Effector CD4-positive, alpha-beta T cell (primary cell): ENCODE data around the gene HCN2.
"Not testable (repeated sequence)": the region's sequence is repeated elsewhere in the genome, so short reads cannot be mapped to it uniquely, and the experiment has no call there.

Source experiments
- DNase-seq: peaks from one replicate; pipeline ENCODE4 v3.0.0-alpha.2; 2020

HCN2 gene

DNA sequence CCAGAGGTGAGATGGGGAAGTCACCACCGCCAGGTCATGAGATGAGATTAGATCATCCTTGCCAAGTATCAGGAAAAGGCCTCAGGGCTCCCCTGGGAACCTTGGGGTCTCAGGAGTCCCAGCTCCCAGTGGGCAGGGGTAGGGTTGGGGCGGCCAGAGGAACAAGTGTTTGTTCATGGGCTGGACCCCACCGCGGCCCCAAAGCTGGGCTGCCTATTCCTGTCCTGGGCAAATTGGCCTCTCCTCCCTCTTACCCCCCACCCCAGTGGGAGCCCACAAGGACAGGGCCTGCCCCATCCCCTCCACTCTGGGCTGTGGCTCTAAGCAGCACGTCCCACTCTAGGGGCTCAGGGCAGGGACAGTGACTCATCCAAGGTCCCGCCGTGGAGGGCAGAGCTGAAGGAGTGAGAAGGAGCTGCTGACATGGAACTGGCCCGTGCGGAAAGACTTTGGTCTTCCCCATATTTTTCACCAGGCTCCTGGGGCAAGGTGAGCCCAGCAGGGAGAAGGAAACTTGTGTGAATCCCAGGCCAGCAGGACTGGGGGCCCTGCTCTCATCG lies 4.0 kb upstream of the HCN2 start:
- DNase-seq, result no peak

DNA sequence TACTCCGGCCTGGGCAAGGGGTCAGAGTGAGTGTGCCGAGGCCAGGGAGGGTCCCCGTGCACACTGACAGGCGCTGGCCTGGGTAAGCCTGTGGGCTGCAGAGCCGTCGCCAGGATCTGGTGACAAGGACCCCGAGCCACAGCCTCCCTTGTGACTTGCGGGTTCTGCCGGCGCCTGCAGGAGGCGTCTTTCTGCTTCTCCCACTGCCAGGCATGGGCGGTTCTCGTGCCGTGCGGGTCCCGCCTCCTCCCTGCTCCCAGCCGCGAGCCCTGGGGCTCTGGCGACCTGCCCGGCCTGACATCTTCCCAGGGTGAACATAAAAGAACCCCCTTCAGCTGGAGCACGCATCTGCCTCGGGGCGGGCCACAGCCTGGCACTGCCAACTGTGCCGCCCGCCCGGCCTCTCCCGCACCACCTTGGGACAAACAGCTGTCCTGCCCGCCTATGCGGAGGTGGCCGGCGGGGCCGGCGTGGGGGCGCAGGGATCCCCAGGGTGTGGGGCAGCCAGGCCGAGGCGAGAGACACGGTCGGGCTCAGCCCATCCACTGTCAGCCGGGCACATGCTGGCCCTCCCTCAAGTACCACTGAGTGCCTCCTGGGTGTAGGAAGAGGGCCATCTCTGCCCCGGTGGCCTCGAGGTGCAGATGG lies 1.5 kb upstream of the HCN2 start:
- peak; percentile 44 for DNase-seq

DNA sequence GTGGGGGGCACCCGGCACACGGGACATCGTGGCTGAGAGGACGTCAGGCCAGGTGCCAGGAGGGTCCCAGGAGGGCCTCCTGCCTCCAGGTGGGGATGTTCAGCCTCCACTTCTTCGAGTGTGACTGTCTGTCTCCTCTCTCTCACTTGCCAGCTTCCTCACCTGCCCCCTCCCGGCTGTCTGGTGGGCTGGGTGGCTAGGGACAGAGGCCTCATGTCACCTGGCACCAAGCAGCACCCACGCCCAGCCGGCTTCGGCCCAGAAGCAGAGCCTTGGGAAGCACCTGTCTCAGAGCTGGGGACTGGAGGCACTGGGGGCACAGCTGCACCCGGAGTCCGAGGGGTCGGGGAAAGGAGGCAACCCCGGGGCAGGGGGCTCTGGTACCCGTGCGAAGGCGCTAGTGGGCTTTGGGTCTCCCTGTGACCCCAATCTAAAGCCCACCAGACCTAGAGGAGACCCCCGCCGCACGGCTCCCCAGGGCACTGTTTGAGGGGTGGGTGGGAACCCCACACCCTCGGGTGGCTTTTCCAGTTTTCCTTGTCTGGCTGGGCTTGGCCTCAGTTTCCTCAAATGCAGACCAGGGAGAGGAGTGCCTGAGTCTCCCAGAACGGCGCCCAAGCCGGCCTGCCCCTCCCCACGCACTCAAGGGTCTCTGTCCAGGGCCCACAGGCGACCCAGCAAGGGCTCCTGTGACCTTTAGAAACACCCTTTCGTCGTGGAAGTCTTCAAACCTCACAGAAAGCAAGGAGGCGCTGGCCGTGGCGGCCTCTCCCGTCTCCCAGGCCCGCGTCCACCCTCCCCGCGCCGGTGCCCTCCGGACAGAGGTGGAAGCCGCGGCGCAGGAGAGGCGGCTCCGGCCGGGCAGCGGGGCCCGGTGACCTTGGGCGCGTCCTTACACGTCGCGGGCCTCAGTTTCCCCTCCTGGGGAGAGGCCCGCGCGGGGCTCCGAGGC lies 664 bp upstream of the HCN2 start:
- DNase-seq, result no peak

DNA sequence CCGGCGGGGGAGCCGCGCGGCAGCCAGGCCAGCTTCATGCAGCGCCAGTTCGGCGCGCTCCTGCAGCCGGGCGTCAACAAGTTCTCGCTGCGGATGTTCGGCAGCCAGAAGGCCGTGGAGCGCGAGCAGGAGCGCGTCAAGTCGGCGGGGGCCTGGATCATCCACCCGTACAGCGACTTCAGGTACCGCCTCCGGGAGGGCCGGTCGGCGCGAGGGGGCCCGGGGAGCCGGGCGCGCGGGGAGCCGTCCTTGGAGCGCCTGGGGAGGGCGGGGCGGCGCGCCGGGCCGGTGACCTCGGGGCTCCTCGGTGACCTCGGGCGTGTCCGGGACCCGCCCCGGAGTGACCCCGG lies 690 bp downstream of the HCN2 start:
- no peak for DNase-seq

DNA sequence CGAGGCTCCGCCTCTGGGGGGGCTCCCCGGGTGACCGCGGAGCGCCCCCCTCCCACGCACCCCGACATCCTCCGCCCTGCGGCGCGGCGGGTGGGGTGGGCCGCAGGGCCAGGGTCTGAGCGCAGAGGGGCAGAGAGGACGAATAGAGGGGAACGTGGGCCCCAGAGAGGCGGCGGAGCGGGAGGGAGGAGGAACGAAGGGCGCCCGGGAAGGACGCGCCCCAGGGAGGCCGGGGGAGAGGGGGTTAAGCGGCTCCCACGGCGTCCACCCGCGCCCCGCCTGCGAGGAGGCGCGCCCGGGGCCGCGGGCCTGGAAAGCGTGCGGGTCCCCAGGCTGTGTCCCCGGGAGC lies 1.0 kb downstream of the HCN2 start:
- no peak for DNase-seq

DNA sequence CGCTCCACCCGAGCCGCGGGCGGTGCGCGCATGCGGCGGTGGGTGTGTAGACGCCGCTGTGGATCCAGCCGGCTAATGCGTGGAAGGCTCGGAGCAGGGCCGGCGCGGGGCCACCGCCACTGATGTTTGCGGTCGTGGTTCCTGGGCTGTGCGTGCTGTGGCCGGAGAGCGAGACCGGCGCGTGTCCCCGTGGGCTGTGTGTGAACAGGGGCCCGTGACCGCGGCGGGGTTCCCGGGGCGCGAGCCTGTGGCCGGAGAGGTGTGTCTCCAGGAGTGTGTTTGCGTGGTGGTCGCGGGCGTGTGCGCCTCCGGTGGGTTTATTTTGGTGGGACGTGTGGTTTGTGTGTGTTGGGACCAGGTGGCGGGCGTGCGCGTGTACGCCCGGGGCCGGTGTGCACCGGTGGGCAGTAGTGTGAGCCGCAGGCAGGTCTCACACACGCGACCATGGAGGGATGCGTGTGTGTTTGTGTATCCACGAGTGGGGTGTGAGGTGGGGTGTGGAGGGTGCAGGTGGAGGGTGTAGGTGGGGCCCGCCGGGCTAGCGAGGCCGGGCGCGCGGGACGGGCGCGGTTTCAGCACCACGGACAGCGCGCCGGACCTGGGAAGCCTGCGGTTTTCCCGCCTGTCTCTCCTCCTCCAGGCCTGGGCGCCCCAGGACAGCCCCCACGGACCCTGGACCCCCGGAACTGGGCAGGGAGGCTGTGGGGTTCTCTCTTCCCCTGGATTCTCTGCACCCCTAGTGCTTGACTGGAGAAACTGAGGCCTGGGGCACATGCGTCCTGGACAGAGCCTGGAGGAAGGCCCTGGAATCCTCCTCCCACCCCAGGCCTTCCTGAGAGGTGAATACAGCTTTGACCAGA lies 1.6 kb downstream of the HCN2 start:
- no peak for DNase-seq

DNA sequence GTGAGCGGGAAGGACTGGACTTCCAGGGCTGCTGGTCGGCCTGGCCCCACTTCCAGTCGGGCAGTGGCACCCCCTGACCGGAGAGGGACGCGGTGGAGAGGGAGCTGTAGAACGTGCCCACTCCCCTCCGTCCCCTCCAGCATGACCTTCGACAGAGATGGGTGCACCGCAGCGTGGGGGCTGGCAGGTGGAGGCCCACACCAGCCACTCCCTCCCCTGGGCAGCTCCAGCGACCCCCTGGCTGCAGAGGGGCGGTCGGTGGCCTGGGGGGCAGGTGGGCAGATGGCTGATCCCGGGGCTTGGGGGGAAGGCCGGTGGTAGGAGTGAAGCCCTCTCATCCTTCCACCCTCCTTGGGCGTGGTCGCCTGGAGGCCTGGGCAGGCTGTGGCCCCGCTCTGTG lies 2.4 kb downstream of the HCN2 start:
- no peak for DNase-seq

DNA sequence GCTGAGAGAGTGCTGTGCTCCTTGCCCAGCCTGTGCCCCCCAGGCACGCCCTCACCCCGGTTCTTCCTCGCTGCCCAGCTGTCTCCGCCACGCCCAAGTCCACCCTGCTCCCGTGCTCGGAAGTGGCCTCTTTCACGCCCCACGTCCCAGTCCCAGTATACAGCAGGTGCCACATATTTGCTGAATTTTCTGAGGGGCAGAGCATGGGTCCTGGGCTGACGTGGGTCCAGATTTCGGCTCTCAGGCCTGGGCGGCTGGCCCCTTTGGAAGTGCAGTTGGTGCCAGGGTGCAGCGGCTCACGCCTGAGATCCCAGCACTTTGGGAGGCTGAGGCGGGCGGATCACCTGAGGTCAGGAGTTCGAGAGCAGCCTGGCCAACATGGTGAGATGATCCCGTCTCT lies 3.4 kb downstream of the HCN2 start:
- DNase-seq, result no peak

DNA sequence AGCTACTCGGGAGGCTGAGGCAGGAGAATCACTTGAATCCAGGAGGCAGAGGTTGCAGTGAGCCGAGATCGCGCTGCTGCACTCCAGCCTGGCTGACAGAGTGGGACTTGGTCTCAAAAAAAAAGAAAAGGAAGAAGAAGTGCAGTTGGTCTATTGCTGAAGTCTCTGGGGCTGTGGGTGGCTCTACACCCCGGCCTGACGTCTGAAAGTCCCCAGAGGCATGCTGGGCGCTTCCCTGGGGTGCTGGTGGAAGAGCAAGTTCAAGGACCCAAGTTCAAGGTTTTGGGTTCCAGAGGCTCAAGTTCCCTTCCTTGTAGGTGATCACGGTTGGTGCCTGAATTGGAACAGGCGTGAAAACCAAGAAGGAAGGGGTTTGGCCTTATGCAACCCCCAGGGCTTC lies 3.8 kb downstream of the HCN2 start:
- no peak for DNase-seq

DNA sequence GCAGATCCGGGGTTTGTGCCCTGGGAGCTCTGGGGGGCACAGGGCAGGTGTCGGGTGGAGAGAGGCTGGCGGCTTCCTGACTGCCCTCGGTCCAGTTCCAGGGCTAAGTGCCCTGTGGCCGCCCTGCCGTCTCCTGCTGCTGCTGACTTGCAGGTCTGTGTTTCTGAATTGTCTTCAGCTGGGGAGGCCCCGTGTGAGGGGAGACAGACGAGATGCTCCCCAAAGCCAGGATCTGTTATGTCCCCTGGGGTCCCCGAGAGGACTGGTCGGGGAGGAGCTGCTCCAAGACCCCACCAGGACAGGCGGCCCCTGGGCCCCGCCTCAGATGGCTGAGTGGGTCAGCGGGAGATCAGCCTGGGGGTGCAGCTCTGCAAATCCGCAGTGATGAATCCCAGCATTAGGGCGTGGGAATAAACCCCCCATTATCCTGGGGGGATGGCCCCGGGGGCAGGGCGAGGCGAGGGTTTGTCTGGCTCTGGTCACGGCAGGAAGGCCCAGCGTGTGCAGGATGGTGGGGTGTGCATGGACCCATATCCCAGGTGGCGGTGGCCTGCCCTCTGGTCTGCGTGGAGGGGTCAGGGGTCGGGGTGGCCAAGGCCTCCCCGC lies 4.7 kb downstream of the HCN2 start:
- DNase-seq, result no peak

DNA sequence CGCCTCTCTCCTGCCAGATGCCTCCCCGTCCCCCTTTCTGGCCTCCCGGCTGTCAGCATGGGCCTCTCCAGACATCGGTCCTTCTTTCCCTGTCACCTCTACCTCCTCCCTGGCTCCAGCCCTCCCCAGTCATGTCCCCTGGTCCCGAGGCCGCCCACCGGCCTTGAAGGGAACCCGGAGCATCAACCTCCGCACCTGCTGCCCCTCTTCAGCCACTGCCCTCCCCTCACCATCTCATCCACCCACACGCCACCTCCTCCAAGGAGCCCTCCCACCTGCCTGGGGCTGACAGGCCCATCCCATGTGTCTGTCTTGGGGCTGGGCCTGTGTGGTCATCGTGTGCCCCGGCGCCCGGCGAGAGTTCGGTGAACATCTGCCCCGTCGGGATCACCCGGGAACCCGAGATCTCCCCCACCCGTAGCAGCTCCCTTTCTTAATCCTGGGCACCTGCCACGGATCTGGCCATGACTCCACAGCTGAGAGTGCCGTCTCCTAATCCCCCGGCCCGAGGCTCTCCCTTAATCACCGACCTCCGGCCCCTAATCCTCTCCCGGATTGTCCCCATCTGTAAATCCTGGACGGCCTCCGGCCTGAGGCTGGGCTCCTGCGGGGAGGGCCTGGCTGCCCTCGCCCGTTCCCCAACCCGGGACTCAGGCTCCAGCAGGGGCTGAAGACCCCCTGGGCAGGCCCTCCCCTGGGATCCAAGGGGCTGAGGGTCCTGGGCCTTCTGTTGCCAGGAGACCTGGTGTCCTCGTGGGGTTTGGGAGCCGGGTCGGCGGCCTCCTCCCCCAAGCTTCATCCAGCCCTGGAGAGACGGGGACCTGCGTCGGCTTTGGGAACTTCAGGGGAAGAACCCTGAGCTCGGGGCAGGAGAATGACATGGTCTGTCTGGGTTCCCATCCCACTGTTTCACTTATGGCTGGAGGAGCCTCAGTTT lies 5.9 kb downstream of the HCN2 start:
- no peak for DNase-seq

DNA sequence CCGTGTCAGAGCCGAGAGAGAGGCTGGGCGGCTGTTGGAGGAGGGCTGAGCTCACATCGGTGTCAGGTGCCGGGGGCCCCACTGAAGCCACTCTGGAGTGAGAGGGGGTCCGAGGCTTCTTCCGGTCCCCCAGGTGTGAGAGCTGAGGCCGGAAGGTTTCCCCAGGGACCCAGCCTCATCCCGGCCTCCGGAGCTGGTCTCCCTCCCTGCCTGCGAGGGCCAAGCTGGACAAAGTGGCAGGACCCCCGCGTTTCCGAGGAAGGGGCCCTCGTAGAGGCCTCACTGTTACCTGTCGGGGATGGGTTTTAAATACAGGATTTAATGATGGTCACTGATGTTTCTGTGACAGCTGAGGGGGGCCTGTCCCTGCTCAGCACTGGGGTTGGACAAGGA lies 6.6 kb downstream of the HCN2 start:
- no peak for DNase-seq

DNA sequence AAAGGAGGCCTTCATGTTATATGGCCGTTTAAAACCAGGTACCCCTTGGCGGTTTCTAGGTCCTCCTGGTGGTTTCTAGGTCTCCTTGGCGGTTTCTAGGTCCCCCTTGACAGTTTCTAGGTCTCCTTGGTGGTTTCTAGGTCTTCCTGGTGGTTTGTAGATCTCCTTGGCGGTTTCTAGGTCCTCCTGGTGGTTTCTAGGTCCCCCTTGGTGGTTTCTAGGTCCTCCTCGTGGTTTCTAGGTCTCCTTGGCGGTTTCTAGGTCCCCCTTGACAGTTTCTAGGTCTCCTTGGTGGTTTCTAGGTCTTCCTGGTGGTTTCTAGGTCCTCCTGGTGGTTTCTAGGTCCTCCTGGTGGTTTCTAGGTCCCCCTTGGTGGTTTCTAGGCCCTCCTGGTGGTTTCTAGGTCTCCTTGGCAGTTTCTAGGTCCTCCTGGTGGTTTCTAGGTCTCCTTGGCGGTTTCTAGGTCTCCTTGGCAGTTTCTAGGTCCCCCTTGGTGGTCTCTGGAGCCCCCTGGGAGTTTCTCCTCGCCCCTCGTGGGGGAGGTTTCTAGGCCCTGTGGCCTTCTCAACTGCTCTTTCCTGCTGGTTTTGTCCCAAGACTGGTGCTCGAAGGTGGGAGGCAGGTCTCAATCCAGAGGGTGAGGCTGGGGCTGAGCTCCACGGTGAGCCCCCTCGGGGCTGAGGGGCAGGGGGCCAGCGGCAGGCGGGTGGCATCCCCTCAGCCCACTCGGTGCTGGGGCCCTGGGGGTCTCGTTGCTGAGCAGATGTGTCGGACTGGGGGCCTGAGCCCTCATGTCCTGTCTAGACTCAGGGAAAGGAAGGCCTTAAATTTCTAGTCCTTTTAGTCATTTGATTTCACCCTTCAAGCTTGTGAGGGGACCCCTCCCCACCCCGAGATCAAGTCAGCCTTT lies 8.0 kb downstream of the HCN2 start:
- DNase-seq, result no peak

DNA sequence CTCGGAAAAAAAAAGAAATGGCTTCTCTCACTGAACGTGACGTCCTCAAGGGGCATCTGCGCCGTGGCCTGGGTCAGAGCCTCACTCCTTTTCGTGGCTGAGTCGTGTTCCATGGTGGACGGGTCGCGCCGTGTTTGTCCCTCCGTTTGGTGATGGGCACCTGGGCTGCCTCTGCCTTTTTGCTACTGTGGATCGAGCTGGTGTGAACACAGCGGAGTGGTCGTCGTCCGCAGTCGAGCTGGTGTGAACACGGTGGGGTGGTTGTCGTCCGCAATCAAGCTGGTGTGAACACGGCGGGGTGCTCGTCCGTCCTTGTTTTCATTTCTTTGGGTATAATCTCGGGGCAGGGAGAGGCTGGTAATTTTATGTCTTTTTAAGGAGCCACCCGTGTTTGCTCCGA lies 11.6 kb downstream of the HCN2 start:
- no peak for DNase-seq

DNA sequence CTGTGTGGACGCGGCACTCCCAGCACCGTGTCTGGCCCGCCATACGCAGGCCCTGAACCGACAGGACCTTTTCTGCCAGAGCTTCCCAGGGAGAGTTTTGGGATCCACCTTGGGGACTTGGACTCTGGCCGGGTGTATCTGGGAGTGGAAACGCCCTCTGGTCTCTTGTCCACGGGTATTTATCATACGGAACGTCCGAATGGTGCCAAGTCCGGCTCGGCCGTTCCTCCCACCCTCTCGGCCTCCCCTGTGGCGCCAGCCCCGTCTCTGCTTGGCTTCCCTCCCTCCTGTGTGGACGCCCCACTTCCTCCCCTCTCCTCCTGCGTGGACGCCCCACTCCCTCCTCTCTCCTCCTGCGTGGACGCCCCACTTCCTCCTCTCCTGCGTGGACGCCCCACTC lies 12.1 kb downstream of the HCN2 start:
- no peak for DNase-seq

DNA sequence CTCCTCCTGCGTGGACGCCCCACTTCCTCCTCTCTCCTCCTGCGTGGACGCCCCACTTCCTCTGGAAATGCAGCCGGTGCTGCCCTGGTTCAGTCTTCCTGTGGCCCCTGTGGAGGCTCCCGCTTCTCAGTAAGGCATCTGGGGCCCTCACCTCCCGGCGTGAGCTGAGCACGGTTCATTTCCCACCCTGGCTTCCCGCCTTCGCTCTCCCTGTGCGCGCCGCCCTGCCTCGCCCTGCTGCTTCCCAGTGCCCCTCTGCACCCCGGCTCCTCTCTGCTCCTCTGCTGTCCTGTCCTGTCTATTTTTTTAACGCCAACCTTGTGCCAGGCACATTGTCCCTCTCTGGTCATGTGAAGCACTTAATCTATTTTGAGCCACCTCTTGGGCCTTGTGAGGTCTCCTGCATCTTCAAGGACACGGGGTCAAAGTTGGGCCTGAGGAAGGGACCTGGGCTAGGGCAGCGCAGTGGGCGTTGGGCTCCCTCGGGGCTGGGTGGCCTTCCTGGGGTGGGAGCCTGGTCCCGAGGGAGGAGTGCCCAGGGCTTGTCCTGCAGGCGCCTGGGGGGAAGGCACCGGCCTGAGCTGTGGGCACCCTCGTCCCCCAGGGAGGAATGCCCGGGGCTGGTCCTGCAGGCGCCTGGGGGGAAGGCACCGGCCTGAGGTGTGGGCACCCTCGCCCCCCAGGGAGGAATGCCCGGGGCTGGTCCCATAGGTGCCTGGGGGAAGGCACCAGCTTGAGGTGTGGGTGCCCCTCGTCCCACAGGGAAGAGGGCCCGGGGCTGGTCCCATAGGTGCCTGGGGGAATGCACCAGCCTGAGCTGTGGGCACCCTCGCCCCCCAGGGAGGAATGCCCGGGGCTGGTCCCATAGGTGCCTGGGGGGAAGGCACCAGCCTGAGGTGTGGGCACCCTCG lies 13.0 kb downstream of the HCN2 start:
- DNase-seq, result no peak

DNA sequence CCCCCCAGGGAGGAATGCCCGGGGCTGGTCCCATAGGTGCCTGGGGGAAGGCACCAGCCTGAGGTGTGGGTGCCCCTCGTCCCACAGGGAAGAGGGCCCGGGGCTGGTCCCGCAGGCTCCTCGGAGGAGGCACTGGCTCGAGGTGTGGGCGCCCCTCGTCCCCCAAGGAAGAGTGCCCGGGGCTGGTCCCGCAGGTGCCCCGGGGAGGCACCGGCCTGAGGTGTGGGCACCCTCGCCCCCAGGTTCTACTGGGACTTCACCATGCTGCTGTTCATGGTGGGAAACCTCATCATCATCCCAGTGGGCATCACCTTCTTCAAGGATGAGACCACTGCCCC lies 13.6 kb downstream of the HCN2 start:
- not testable (repeated sequence) for DNase-seq

DNA sequence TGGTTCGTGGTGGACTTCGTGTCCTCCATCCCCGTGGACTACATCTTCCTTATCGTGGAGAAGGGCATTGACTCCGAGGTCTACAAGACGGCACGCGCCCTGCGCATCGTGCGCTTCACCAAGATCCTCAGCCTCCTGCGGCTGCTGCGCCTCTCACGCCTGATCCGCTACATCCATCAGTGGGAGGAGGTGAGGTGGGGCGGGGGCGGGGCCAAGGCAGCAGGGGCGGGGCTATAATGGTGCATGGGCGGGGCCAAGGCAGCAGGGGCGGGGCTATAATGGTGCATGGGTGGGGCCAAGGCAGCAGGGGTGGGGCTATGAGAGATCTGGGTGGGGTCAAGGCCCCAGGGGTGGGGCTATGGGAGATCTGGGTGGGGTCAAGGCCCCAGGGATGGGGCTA lies 14.1 kb downstream of the HCN2 start:
- not testable (repeated sequence) for DNase-seq

DNA sequence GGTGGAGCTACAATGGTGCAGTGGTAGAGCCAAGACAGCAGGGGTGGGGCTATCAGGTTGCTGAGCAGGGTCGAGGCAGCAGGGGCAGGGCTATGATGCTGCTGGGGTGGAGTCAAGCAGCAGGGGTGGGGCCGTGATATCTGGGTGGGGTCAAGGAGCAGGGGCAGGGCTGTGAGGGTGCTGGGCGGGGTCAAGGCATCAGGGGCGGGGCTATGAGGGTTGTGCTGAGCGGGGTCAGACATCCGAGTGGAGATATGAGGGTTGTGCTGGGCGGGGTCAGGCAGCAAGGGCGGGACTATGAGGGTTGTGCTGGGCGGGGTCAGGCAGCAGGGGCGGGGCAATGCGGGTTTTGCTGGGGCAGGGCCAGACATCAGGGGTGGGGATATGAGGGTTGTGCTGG lies 14.7 kb downstream of the HCN2 start:
- DNase-seq, result no peak
